Stimulated activated CD8-positive, alpha-beta memory T cell treated with anti-CD3 and anti-CD28 coated beads, Interleukin-15, amount 100 ng/mL, for 24 hours (primary cell): Measurements from ENCODE around the gene HSPA1L.
"Not testable (repeated sequence)": the region's sequence is repeated elsewhere in the genome, so short reads cannot be mapped to it uniquely, and the experiment has no call there.

Experiments
- DNase-seq: peaks from one replicate; pipeline ENCODE4 v3.0.0-alpha.2; 2020; ENCODE audit warnings: low read depth

Gene HSPA1L

DNA sequence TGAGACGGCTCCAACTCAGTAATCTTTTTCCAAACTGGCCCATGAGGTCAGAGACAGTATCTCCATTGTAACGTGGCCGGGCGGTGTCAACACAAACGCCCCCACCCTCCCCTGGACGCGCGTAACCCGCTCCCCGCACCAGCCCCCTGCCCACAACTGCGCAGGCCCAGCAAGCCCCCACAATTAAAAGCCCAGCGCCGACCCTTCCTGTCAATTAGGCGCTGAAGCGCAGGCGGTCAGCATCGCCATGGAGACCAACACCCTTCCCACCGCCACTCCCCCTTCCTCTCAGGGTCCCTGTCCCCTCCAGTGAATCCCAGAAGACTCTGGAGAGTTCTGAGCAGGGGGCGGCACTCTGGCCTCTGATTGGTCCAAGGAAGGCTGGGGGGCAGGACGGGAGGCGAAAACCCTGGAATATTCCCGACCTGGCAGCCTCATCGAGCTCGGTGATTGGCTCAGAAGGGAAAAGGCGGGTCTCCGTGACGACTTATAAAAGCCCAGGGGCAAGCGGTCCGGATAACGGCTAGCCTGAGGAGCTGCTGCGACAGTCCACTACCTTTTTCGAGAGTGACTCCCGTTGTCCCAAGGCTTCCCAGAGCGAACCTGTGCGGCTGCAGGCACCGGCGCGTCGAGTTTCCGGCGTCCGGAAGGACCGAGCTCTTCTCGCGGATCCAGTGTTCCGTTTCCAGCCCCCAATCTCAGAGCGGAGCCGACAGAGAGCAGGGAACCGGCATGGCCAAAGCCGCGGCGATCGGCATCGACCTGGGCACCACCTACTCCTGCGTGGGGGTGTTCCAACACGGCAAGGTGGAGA lies at the start of gene HSPA1L, which contains the start of gene HSPA1A:
Gene HSPA1L, minus strand, starts transcription at position 259 of the 814 bp plus-strand sequence. CDS start 3,311 bp downstream, outside the sequence.
Gene HSPA1A, plus strand, starts transcription at position 519 of the 814 bp plus-strand sequence. Its CDS starts 214 bp downstream, at position 733.
- DNase-seq = no peak

DNA sequence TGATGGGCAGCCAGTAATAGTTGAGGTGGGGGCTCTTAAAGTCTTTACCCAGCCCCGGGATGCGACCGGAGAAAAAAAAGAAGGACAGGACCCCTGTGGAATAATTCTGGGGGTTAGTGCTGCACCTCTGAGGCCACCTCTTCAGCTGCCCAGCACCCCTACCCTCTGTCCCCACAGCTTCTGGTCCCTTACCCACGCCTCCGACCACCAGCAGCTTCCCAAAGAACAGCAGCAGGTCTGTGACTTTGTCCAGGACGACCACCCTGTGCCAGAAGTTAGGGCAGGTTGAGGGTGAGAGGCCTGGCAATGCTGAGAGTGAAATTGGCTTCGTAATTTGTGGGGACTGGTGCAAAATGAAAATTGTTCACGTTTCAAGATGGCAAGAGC lies 49.7 kb upstream of the HSPA1L start:
- no peak for DNase-seq

DNA sequence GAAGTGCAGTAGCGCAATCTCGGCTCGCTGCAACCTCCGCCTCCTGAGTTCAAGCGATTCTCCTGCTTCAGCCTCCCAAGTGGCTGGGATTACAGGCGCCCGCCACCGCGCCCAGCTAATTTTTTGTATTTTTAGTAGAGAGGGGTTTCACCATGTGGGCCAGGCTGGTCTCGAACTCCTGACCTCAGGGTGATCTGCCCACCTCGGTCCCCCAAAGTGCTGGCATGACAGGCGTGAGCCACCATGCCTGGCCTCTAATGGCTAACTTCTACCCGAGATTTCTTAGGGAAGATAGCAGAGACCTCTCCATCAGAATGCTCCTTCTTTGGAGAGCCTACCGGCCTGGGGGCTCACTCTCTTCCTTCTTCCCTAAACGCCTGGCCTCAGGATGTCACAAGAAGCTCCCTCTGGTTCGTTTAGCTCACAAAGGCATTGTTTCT lies 49.1 kb upstream of the HSPA1L start:
- not testable (repeated sequence) for DNase-seq

DNA sequence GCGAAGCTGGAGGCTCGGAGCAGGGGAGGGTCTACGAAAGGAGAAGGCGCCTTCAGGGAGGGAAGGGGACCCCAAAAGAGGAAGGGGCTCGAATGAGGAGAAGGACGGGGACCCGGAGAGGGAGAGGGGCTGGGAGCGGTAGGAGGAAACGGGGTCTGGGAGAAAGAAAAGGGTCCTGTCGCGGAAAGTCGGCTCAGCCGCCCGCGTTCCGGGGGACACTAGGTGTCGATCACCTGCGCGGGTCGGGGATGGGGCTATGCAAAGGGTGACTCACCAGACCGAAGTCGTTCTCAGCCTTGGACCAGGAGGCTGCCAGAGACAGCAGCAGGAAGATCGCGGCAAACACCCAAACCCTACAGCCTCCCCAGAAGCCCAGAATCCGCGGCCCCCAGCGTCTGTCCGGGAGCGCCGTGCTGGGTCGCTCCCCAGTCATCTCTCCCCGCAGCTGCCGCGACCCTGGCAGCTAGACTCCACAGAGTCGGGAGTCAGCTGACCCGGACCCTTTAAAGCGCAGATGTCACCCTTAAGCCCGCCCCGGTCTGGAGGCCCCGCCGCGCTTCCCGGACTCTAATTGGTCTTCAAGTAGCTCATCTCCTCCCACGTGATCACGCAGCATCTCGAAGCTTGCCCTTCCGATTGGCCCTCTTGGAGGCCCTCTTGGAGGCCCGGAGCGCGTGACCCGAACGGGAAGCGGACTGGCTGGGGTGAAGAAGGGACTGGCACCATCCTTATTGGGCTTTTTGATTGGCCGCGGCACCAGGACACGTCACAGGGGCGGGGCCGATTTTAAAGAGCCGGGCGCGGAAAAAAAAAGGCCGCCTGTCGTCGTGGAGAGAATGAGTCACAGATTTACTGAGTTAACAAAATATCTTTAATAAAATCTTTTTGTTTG lies 47.5 kb upstream of the HSPA1L start, which contains the start of gene NEU1:
Gene NEU1, minus strand, starts transcription at position 478 of the 892 bp plus-strand sequence. Its CDS starts 45 bp downstream, at position 433.
- DNase-seq = peak; percentile 94

DNA sequence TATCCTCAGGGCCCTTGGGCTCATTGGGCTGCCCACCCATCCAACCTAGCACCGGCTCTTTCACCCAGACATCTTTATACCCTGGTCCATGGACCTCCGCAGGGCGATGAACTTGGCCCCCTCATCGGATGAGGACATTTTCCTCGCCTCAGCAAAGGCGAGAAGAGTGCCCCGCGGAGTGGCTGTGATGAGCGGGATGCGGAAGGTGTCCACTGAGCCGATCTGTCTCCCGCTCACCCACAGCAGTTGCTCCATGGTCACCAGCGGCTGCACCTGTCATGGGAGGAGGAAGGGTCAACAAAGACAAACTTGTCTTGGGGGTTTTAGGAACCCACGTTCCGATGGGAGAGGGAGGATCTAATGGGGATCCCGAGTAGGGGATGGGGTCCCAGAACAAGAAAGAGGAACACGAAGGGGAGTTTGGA lies 46.8 kb upstream of the HSPA1L start:
- no peak for DNase-seq

DNA sequence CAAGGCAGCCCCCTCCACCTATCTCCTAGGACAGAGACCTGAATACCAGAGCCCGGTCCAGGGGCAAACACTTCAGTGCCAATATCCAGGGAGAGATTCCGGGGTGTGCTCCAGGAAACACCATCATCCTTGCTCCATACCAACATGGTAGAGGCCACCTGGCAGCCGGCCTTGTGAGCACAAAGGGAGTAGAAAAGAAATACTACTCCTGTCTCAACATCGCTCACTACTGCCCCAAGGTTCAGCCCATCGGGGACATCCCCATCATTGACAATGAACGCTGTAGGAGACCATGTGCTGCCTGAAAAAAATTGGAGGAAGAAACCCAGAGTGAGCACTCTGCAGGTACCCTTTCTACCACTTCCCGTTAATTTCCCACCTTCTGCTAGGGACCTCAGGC lies 46.1 kb upstream of the HSPA1L start:
- no peak for DNase-seq

GRCh38 chr6:31860349-31860748 lies 45.3 kb upstream of the HSPA1L start:
- DNase-seq = no peak

DNA sequence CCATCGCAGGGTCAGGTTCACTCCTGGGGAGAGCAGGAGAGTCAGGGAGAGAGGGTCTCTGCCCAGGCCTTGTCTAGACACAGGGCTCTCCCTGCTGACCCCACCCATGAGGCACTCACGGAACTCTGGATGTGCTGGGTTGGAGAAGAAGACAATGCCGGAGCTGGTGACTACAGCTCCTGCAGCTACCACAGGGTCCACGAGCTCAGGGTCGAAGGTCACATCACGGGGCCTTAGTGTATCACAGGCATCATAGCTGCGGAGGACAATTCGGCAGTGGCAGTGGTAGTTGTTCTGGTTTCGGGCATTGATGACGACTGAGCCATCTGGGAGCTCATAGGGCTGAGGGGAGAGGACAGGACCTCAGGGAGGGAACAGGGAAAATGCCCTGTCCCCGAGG lies 44.8 kb upstream of the HSPA1L start:
- no peak for DNase-seq

GRCh38 chr6:31858707-31859106 lies 43.6 kb upstream of the HSPA1L start:
- DNase-seq = no peak

DNA sequence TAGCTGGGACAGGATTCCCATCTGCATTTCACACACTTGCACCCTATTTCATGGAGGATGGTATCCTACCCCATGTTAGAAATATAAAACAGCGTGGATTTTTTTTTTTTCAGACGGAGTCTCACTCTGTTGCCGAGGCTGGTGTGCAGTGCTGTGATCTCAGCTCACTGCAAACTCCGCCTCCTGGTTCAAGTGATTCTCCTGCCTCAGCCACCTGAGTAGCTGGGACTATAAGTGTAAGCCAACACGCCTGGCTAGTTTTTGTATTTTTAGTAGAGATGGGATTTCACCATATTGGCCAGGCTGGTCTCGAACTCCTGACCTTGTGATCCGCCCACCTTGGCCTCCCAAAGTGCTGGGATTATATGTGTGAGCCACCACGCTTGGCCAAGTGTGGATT lies 42.7 kb upstream of the HSPA1L start:
- DNase-seq = not testable (repeated sequence)

DNA sequence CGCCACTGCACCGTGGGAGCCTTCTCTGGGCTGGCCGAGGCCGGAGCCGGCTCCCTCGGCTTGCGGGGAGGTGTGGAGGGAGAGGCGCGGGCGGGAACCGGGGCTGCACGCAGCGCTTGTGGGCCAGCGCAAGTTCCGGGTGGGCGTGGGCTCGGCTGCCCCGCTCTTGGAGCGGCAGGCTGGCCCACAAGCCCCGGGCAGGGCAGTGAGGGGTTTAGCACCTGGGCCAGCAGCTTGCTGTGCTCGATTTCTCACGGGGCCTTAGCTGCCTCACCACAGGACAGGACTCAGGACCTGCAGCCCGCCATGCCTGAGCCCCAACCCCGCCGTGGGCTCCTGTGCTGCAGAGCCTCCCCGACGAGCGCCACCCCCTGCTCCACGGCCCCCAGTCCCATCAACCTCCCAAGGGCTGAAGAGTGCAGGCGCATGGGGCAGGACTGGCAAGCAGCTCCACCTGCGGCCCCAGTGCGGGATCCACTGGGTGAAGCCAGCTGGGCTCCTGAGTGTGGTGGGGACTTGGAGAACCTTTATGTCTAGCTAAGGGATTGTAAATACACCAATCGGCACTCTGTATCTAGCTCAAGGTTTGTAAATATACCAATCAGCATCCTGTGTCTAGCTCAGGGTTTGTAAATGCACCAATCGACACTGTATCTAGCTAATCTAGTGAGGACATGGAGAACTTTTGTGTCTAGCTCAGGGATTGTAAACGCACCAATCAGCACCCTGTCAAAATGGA lies 37.1 kb upstream of the HSPA1L start:
- DNase-seq = not testable (repeated sequence)

DNA sequence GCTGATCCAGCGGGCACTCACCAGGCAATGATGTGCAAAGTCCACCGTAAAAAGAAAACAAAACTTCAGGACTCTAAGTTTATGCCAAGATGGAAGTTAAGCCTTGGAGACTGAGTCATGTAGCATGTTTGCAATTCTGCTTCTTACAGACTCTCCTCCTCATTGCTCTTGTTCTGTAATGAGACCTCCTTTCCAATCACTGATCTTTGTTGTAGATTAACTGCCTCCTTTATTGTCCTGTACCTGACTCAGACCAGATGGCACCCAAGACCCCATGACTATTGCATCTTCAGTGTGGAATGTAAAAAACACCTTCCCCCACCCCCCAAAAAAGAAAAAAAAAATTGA lies 36.4 kb upstream of the HSPA1L start:
- no peak for DNase-seq

DNA sequence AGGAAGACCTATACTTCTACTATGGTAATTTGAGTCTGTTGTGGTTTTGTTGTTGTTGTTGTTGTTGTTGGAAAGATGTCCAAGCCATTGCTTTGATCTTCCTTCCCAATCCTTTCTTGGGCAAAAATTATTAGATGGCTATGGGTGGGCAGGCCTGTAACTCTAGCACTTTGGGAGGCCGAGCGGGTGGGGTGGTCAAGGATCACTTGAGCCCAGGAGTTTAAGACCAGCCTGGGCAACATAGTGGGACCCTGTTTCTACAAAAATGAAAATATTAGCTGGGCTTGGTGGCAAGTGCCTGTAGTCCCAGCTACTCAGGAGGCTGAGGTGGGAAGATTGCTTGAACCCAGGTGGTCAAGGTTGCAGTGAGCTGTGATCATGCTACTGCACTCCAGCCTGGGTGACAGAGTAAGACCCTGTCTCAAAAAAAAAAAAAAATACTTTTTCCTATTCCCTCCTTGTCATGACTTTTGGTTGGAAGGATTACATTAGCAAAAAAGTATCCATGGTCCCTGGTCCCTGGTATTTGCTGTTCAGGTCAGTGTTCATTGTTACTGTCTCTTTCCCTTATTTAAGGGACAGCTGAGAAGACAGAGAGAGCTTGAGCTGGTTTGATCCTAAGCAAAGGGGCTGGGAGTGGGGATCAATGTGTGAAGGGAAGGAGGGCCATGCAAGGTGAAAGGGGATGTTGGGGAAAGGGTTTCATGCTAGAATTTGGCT lies 35.8 kb upstream of the HSPA1L start:
- no peak for DNase-seq

GRCh38 chr6:31847276-31847978 lies 32.3 kb upstream of the HSPA1L start:
- DNase-seq = no peak

- DNase-seq = no peak
Measured at GRCh38 chr6:31844507-31844906, 29.4 kb upstream of the HSPA1L start.

DNA sequence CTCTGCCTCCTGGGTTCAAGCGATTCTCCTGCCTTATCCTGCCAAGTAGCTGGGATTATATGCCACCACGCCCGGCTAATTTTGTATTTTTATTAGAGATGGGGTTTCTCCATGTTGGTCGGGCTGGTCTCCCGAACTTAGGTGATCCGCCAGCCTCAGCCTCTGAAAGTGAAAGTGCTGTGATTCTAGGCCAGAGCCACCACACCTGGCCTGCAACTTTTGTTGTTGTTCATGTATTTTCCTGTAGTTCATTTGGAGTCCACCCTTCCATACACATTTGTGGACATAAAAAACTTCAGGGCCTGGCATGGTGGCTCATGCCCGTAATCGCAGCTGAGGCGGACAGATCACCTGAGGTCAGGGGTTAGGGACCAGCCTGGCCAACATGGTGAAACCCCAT lies 27.0 kb upstream of the HSPA1L start:
- no peak for DNase-seq

DNA sequence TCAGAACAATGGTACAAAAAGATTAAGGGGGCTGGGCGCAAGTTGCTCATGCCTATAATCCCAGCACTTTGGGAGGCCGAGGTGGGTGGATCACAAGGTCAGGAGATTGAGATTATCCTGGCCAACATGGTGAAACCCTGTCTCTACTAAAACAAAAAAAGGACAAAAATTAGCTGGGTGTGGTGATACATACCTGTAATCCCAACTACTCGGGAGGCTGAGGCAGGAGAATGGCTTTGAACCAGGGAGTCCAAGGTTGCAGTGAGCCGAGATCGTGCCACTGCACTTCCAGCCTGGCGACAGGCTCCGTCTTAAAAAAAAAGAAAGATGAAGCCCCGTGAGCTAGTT lies 24.7 kb upstream of the HSPA1L start:
- not testable (repeated sequence) for DNase-seq

DNA sequence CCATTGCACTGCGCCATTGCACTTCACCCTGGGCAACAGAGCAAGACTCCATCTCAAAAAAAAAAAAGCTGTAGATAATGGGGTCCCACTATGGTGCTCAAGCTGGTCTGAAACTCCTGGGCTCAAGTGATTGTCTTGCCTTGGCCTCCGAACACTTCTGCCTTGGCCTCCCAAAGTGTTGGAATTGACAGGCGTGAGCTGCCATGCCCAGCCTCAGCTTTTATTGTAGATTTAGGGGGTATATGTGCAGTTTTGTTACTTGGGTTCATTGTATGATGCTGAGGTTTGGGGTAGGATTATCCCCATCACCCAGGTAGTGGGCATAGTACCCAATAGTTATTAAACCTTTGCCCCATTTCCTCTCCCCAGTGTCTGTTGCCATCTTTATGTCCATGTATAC lies 23.9 kb upstream of the HSPA1L start:
- DNase-seq = no peak

GRCh38 chr6:31838114-31838553 lies 23.1 kb upstream of the HSPA1L start:
- not testable (repeated sequence) for DNase-seq

GRCh38 chr6:31837369-31838113 lies 22.5 kb upstream of the HSPA1L start:
- no peak for DNase-seq
